Measurements from ENCODE around the gene ENTHD1.

DNA sequence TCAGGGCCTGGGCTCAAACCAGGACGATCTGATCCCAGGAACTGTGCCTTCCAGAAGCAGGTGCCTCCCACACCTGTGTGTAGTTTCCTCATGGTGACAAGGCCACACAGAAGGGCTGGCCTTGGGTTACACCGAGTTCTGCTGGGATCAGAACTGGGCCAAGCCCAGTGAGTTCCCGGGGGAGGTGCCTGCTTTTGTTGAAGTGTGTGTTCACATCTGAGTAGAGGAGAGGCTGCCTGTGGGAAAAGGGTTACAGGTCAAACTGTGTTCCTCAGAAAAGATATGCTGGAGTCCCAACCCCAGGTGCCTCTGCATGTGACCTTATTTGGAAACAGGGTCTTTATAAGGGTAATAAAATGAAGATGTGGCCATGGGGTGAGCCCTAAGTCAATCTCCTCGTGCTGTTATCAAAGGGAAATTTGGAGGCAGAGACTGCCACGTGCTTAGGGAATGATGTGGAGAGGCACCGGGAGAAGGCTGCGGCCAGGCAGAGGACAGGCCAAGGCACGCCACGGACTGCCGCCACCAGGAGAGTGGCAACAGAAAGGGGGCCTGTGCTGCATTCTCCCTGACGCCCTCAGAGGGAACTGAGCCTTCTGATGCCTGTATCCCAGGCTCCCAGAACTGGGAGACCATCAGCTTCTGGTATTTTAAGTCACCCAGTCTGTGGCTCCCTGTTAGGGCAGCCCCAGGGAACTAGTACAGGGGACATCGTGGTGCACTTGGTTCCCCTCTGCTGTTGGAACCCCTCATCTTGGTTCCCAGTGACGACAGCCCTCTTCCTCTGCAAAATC, 164.2 kb downstream of the ENTHD1 start:
- TF ChIP-seq, protein P1, sequence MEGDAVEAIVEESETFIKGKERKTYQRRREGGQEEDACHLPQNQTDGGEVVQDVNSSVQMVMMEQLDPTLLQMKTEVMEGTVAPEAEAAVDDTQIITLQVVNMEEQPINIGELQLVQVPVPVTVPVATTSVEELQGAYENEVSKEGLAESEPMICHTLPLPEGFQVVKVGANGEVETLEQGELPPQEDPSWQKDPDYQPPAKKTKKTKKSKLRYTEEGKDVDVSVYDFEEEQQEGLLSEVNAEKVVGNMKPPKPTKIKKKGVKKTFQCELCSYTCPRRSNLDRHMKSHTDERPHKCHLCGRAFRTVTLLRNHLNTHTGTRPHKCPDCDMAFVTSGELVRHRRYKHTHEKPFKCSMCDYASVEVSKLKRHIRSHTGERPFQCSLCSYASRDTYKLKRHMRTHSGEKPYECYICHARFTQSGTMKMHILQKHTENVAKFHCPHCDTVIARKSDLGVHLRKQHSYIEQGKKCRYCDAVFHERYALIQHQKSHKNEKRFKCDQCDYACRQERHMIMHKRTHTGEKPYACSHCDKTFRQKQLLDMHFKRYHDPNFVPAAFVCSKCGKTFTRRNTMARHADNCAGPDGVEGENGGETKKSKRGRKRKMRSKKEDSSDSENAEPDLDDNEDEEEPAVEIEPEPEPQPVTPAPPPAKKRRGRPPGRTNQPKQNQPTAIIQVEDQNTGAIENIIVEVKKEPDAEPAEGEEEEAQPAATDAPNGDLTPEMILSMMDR (conservative IDR thresholded peaks at IDR 0.05; ENCODE audit: low read length): no peak
- TF ChIP-seq EZH2phosphoT487 (IDR thresholded peaks at IDR 0.05; ENCODE audit: borderline replicate concordance, low read depth, low read length): no peak
